GM23338 (cell line): Measurements from ENCODE around the gene LARGE1. TPM values are rescaled to one million over a fixed set of nuclear protein-coding genes. Genes with fewer than 3 reads are reported as not detected.

Source experiments
- ATAC-seq: fragments of 200-7000 bp; cut with Tn5 transposase; 3 replicates; pipeline ENCODE4 v1.9.1; 2020
- DNase-seq: peaks from one replicate; pipeline ENCODE4 v3.0.0-alpha.2; 2015; ENCODE audit warnings: low spot score
- H2AFZ ChIP-seq: fragments of 200-600 bp; sonication (generic); 2 replicates; pipeline ENCODE4 v1.8.0; 2016; ENCODE audit warnings: antibody characterized with exemption, mild to moderate bottlenecking, moderate library complexity
- H3F3A ChIP-seq: fragments of 200-600 bp; sonication (generic); replicated peaks from 2 replicates; pipeline ENCODE4 v1.8.0; 2017; ENCODE audit warnings: antibody characterized with exemption, mixed run types, low read depth
- H3K27ac ChIP-seq: fragments of 200-600 bp; sonication (generic); 2 replicates; pipeline ENCODE4 v1.6.1; 2016; ENCODE audit warnings: low read depth
- H3K27me3 ChIP-seq: fragments of 200-600 bp; sonication (generic); 2 replicates; pipeline ENCODE4 v1.8.0; 2016; ENCODE audit warnings: mild to moderate bottlenecking, mixed run types, moderate library complexity; ENCODE audit not compliant: insufficient read depth
- H3K36me3 ChIP-seq: fragments of 200-600 bp; sonication (generic); 2 replicates; pipeline ENCODE4 v1.8.0; 2016; ENCODE audit warnings: mild to moderate bottlenecking; ENCODE audit not compliant: insufficient read depth
- H3K4me1 ChIP-seq: fragments of 200-600 bp; sonication (generic); 2 replicates; pipeline ENCODE4 v1.8.0; 2016; ENCODE audit warnings: mild to moderate bottlenecking, moderate library complexity; ENCODE audit not compliant: insufficient read depth
- H3K4me2 ChIP-seq: fragments of 200-600 bp; sonication (generic); 2 replicates; pipeline ENCODE4 v1.7.1; 2017; ENCODE audit warnings: mixed run types
- H3K4me3 ChIP-seq: fragments of 200-600 bp; sonication (generic); 2 replicates; pipeline ENCODE4 v1.6.1; 2016; ENCODE audit warnings: mixed run types
- H3K79me2 ChIP-seq: fragments of 200-600 bp; sonication (generic); replicated peaks from 2 replicates; pipeline ENCODE4 v1.8.0; 2017; ENCODE audit warnings: mild to moderate bottlenecking; ENCODE audit not compliant: insufficient read depth
- H3K9me2 ChIP-seq: fragments of 200-600 bp; sonication (generic); 2 replicates; pipeline ENCODE4 v1.8.0; 2017; ENCODE audit not compliant: insufficient read depth
- H4K20me1 ChIP-seq: fragments of 200-600 bp; sonication (generic); replicated peaks from 2 replicates; pipeline ENCODE4 v1.8.0; 2017; ENCODE audit warnings: mild to moderate bottlenecking; ENCODE audit not compliant: insufficient read depth
- H3K27ac Mint-ChIP-seq: 2 replicates; pipeline ENCODE4 v1.8.0; 2020; ENCODE audit warnings: inconsistent platforms, mild to moderate bottlenecking, moderate library complexity, mixed read lengths
- H3K27me3 Mint-ChIP-seq: 3 replicates; pipeline ENCODE4 v1.8.0; 2022; ENCODE audit warnings: low read depth, mild to moderate bottlenecking, moderate library complexity, mixed read lengths, inconsistent platforms; ENCODE audit not compliant: insufficient read depth, poor library complexity
- H3K36me3 Mint-ChIP-seq: 3 replicates; pipeline ENCODE4 v1.8.0; 2021; ENCODE audit warnings: low read depth, mild to moderate bottlenecking, inconsistent platforms, moderate library complexity, mixed read lengths
- H3K4me1 Mint-ChIP-seq: 3 replicates; pipeline ENCODE4 v1.8.0; 2020; ENCODE audit warnings: mild to moderate bottlenecking, inconsistent platforms, mixed read lengths
- H3K4me3 Mint-ChIP-seq: 3 replicates; pipeline ENCODE4 v1.8.0; 2021; ENCODE audit warnings: moderate library complexity, mild to moderate bottlenecking, inconsistent platforms, mixed read lengths
- H3K9me3 Mint-ChIP-seq: 3 replicates; pipeline ENCODE4 v1.8.0; 2020; ENCODE audit warnings: moderate library complexity, mild to moderate bottlenecking, inconsistent platforms, mixed read lengths
- EZH2 ChIP-seq: fragments of 200-600 bp; sonication (generic); IDR thresholded peaks from one replicate; pipeline ENCODE4 v1.8.0; 2017; ENCODE audit warnings: antibody characterized with exemption, mild to moderate bottlenecking, low read depth; ENCODE audit not compliant: unreplicated experiment
- EZH2phosphoT487 ChIP-seq: fragments of 200-600 bp; sonication (generic); IDR thresholded peaks from one replicate; pipeline ENCODE4 v1.8.1; 2018; ENCODE audit warnings: antibody characterized with exemption; ENCODE audit not compliant: unreplicated experiment
- JUNB ChIP-seq: IDR thresholded peaks from one replicate; pipeline ENCODE4 v1.6.1; 2016; ENCODE audit warnings: antibody characterized with exemption; ENCODE audit not compliant: unreplicated experiment
- NANOG ChIP-seq: IDR thresholded peaks from 2 replicates; pipeline ENCODE4 v1.6.1; 2016; ENCODE audit warnings: antibody characterized with exemption, borderline replicate concordance
- POLR2AphosphoS5 ChIP-seq: IDR thresholded peaks from 2 replicates; pipeline ENCODE4 v1.6.1; 2016; ENCODE audit warnings: antibody characterized with exemption, low read depth
- STAT1 ChIP-seq: IDR thresholded peaks from one replicate; pipeline ENCODE4 v1.6.1; 2016; ENCODE audit warnings: antibody characterized with exemption; ENCODE audit not compliant: unreplicated experiment
- ZNF114 ChIP-seq: fragments of 250-450 bp; sonication (Bioruptor Pico); IDR thresholded peaks from 2 replicates; pipeline ENCODE4 v1.5.0; 2020; ENCODE audit warnings: mild to moderate bottlenecking, moderate library complexity
- ZNF331 ChIP-seq: fragments of 250-450 bp; sonication (Bioruptor Pico); IDR thresholded peaks from 2 replicates; pipeline ENCODE4 v1.5.0; 2020; ENCODE audit warnings: low read depth, mild to moderate bottlenecking, moderate library complexity
- polyA plus RNA-seq: library from polyadenylated mRNA; unstranded; fragments of >200 nt; fragmentation: Nextera tagmentation; extraction: Ambion mirVana; gene quantifications from 2 replicates; pipeline ENCODE4 v1.2.1, GENCODE V29; 2016
- total RNA-seq: library from RNA; depleted of rRNA; stranded (reverse); fragments of >200 nt; shearing (Covaris generic); gene quantifications from 2 replicates; pipeline ENCODE4 v1.2.3, GENCODE V29; 2014
- TF ChIP-seq, protein P1 (sequence below), 2 experiments: fragments of 200-600 bp in 1 of 2; sonication (generic) in 1 of 2; conservative IDR thresholded peaks; 2 replicates each; pipeline versions ENCODE4 v1.5.1 to v1.6.1; 2016 to 2017; ENCODE audit warnings: antibody characterized with exemption in 2 of 2, low read depth in 2 of 2, mild to moderate bottlenecking in 2 of 2, moderate library complexity in 1 of 2
- TF ChIP-seq, protein P2 (sequence below): fragments of 250-450 bp; sonication (Bioruptor Pico); IDR thresholded peaks from 2 replicates; pipeline ENCODE4 v1.5.0; 2020; ENCODE audit warnings: mild to moderate bottlenecking, moderate library complexity
- TF ChIP-seq, protein P3 (sequence below): IDR thresholded peaks from one replicate; pipeline ENCODE4 v1.6.1; 2018; ENCODE audit warnings: antibody characterized with exemption; ENCODE audit not compliant: unreplicated experiment

Gene LARGE1
- total and polyA plus RNA-seq, 2 experiments from 2014 or later, result 12.8 to 75.6 TPM

DNA sequence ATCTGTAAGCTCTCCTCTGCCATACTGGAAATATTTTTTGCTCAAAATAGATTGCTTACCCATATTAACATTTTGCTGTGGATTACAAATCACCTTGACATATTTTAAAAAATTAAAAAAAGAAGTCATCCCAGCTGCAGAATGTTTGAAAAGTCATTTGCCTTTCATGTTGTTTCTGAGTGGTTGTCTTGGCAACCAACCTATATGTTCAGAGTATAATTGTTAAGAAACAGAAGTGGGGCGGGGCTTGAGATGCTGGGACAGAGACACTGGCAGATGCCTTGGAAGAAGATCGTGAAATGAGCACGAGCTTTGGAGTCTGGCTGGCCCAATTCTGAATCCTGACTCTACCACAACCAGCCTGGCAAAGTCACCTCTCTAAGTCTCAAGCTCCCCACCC, 348.2 kb downstream of the LARGE1 start (continued):
- TF ChIP-seq, protein P1, sequence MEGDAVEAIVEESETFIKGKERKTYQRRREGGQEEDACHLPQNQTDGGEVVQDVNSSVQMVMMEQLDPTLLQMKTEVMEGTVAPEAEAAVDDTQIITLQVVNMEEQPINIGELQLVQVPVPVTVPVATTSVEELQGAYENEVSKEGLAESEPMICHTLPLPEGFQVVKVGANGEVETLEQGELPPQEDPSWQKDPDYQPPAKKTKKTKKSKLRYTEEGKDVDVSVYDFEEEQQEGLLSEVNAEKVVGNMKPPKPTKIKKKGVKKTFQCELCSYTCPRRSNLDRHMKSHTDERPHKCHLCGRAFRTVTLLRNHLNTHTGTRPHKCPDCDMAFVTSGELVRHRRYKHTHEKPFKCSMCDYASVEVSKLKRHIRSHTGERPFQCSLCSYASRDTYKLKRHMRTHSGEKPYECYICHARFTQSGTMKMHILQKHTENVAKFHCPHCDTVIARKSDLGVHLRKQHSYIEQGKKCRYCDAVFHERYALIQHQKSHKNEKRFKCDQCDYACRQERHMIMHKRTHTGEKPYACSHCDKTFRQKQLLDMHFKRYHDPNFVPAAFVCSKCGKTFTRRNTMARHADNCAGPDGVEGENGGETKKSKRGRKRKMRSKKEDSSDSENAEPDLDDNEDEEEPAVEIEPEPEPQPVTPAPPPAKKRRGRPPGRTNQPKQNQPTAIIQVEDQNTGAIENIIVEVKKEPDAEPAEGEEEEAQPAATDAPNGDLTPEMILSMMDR (conservative IDR thresholded peaks at IDR 0.05; ENCODE audit: low read depth in 2 of 2), result no peak
- TF ChIP-seq, protein P2, sequence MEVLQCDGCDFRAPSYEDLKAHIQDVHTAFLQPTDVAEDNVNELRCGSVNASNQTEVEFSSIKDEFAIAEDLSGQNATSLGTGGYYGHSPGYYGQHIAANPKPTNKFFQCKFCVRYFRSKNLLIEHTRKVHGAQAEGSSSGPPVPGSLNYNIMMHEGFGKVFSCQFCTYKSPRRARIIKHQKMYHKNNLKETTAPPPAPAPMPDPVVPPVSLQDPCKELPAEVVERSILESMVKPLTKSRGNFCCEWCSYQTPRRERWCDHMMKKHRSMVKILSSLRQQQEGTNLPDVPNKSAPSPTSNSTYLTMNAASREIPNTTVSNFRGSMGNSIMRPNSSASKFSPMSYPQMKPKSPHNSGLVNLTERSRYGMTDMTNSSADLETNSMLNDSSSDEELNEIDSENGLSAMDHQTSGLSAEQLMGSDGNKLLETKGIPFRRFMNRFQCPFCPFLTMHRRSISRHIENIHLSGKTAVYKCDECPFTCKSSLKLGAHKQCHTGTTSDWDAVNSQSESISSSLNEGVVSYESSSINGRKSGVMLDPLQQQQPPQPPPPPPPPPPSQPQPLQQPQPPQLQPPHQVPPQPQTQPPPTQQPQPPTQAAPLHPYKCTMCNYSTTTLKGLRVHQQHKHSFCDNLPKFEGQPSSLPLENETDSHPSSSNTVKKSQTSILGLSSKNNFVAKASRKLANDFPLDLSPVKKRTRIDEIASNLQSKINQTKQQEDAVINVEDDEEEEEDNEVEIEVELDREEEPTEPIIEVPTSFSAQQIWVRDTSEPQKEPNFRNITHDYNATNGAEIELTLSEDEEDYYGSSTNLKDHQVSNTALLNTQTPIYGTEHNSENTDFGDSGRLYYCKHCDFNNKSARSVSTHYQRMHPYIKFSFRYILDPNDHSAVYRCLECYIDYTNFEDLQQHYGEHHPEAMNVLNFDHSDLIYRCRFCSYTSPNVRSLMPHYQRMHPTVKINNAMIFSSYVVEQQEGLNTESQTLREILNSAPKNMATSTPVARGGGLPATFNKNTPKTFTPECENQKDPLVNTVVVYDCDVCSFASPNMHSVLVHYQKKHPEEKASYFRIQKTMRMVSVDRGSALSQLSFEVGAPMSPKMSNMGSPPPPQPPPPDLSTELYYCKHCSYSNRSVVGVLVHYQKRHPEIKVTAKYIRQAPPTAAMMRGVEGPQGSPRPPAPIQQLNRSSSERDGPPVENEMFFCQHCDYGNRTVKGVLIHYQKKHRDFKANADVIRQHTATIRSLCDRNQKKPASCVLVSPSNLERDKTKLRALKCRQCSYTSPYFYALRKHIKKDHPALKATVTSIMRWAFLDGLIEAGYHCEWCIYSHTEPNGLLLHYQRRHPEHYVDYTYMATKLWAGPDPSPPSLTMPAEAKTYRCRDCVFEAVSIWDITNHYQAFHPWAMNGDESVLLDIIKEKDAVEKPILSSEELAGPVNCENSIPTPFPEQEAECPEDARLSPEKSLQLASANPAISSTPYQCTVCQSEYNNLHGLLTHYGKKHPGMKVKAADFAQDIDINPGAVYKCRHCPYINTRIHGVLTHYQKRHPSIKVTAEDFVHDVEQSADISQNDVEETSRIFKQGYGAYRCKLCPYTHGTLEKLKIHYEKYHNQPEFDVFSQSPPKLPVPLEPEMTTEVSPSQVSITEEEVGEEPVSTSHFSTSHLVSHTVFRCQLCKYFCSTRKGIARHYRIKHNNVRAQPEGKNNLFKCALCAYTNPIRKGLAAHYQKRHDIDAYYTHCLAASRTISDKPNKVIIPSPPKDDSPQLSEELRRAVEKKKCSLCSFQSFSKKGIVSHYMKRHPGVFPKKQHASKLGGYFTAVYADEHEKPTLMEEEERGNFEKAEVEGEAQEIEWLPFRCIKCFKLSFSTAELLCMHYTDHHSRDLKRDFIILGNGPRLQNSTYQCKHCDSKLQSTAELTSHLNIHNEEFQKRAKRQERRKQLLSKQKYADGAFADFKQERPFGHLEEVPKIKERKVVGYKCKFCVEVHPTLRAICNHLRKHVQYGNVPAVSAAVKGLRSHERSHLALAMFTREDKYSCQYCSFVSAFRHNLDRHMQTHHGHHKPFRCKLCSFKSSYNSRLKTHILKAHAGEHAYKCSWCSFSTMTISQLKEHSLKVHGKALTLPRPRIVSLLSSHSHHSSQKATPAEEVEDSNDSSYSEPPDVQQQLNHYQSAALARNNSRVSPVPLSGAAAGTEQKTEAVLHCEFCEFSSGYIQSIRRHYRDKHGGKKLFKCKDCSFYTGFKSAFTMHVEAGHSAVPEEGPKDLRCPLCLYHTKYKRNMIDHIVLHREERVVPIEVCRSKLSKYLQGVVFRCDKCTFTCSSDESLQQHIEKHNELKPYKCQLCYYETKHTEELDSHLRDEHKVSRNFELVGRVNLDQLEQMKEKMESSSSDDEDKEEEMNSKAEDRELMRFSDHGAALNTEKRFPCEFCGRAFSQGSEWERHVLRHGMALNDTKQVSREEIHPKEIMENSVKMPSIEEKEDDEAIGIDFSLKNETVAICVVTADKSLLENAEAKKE, result no peak
- TF ChIP-seq POLR2AphosphoS5 (no peak), NANOG (no peak), ZNF331 (no peak), EZH2 (no peak)

DNA sequence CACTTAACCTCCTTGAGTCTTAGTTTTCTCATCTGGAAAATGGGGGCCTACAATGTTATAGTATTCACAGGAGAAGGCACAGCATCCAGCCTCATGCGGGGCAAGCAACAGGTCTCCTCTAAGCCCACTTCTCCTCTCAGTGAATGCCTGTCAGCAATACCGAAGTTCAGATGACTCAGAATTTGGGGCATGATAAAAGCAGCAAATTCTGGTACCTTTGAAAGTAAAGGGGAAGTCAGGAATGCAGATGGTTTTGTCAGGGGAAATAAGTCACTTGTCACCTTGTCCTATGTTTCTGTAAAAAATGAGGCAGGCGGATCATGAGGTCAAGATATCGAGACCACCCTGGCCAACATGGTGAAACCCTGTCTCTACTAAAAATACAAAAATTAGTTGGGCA, 350.2 kb downstream of the LARGE1 start:
- H3K9me3 Mint-ChIP-seq, result no peaks in the 10 kb centered on the region
- Histone ChIP-seq H2AFZ (no peak overlapping the region), H3K79me2 (peaks cover 16% of the 10 kb centered on the region; the same call in 1 of the 2 replicates), H3K4me3 (no peak overlapping the region), H4K20me1 (peaks cover 17% of the 10 kb centered on the region; the same call in 1 of the 2 replicates), H3K27ac (peak overlapping the region; percentile 76), H3K4me1 (peaks cover 22% of the 10 kb centered on the region), H3K9me2 (no peaks in the 10 kb centered on the region), H3K4me2 (peak overlapping the region; percentile 58; the same call in 1 of the 2 replicates), H3K27me3 (no peaks in the 10 kb centered on the region), H3F3A (no peaks in the 10 kb centered on the region), H3K36me3 (no peaks in the 10 kb centered on the region)
- H3K36me3 Mint-ChIP-seq, result peaks cover 6% of the 10 kb centered on the region; the same call in 2 of the 3 replicates
- H3K27me3 Mint-ChIP-seq, result peaks cover 7% of the 10 kb centered on the region
- ATAC-seq (peak; percentile 16; the same call in 2 of the 3 replicates), DNase-seq (peak; percentile 17)
- peak overlapping the region; percentile 39 for H3K27ac Mint-ChIP-seq
- peaks cover 36% of the 10 kb centered on the region for H3K4me1 Mint-ChIP-seq
- peak overlapping the region; percentile 31 for H3K4me3 Mint-ChIP-seq
- TF ChIP-seq STAT1 (no peak), ZNF114 (CRISPR knock-in tag) (no peak), POLR2AphosphoS5 (no peak), EZH2phosphoT487 (no peak), ZNF331 (no peak), EZH2 (no peak), JUNB (no peak), NANOG (no peak)
- TF ChIP-seq, protein P3, sequence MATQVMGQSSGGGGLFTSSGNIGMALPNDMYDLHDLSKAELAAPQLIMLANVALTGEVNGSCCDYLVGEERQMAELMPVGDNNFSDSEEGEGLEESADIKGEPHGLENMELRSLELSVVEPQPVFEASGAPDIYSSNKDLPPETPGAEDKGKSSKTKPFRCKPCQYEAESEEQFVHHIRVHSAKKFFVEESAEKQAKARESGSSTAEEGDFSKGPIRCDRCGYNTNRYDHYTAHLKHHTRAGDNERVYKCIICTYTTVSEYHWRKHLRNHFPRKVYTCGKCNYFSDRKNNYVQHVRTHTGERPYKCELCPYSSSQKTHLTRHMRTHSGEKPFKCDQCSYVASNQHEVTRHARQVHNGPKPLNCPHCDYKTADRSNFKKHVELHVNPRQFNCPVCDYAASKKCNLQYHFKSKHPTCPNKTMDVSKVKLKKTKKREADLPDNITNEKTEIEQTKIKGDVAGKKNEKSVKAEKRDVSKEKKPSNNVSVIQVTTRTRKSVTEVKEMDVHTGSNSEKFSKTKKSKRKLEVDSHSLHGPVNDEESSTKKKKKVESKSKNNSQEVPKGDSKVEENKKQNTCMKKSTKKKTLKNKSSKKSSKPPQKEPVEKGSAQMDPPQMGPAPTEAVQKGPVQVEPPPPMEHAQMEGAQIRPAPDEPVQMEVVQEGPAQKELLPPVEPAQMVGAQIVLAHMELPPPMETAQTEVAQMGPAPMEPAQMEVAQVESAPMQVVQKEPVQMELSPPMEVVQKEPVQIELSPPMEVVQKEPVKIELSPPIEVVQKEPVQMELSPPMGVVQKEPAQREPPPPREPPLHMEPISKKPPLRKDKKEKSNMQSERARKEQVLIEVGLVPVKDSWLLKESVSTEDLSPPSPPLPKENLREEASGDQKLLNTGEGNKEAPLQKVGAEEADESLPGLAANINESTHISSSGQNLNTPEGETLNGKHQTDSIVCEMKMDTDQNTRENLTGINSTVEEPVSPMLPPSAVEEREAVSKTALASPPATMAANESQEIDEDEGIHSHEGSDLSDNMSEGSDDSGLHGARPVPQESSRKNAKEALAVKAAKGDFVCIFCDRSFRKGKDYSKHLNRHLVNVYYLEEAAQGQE, result no peak
- TF ChIP-seq, protein P1 (conservative IDR thresholded peaks at IDR 0.05; ENCODE audit: low read depth in 2 of 2), result no peak
